Measurements from ENCODE around the gene FAM177A1.
"Not testable (repeated sequence)": the region's sequence is repeated elsewhere in the genome, so short reads cannot be mapped to it uniquely, and the experiment has no call there.

Gene FAM177A1

GRCh38 chr14:35046048-35046750, at the start of gene FAM177A1:
FAM177A1 (plus strand) TSS chr14:35046272; CDS start chr14:35046464, 192 bp downstream.
- DNase-seq, result peak; percentile 94 to 96

GRCh38 chr14:34997762-34998161, 48.3 kb upstream of the FAM177A1 start:
- DNase-seq, result no peak

- no peak for DNase-seq
Observed at GRCh38 chr14:34999500-34999899, 46.6 kb upstream of the FAM177A1 start.

GRCh38 chr14:35001621-35002020, 44.5 kb upstream of the FAM177A1 start:
- no peak for DNase-seq

- no peak for DNase-seq
Observed at GRCh38 chr14:35004839-35005238, 41.2 kb upstream of the FAM177A1 start.

GRCh38 chr14:35016568-35016967, 29.5 kb upstream of the FAM177A1 start:
- no peak for DNase-seq

GRCh38 chr14:35020713-35021112, 25.4 kb upstream of the FAM177A1 start:
- DNase-seq, result no peak

- no peak for DNase-seq
Observed at GRCh38 chr14:35028435-35028834, 17.6 kb upstream of the FAM177A1 start.

GRCh38 chr14:35032562-35032961, 13.5 kb upstream of the FAM177A1 start:
- no peak for DNase-seq

- no peak for DNase-seq
Observed at GRCh38 chr14:35034440-35034833, 11.6 kb upstream of the FAM177A1 start.

- DNase-seq, result not testable (repeated sequence)
Observed at GRCh38 chr14:35034944-35035554, 11.0 kb upstream of the FAM177A1 start.

GRCh38 chr14:35038312-35038711, 7.8 kb upstream of the FAM177A1 start:
- DNase-seq, result not testable (repeated sequence)

GRCh38 chr14:35042632-35043031, 3.4 kb upstream of the FAM177A1 start:
- no peak for DNase-seq

- DNase-seq, result no peak
Observed at GRCh38 chr14:35043046-35043445, 3.0 kb upstream of the FAM177A1 start.

GRCh38 chr14:35044939-35045797, 904 bp upstream of the FAM177A1 start:
- no peak for DNase-seq

- no peak for DNase-seq
Observed at GRCh38 chr14:35045798-35046047, 349 bp upstream of the FAM177A1 start.

GRCh38 chr14:35046751-35047536, 872 bp downstream of the FAM177A1 start:
- peak; percentile 16 to 57 for DNase-seq

- no peak for DNase-seq
Observed at GRCh38 chr14:35047976-35048513, 2.0 kb downstream of the FAM177A1 start.

GRCh38 chr14:35050652-35051051, 4.6 kb downstream of the FAM177A1 start:
- DNase-seq, result no peak

- no peak for DNase-seq
Observed at GRCh38 chr14:35051796-35052195, 5.7 kb downstream of the FAM177A1 start.

GRCh38 chr14:35052637-35053036, 6.6 kb downstream of the FAM177A1 start:
- no peak for DNase-seq

GRCh38 chr14:35061113-35061791, 15.2 kb downstream of the FAM177A1 start:
- not testable (repeated sequence) for DNase-seq

Data from SW 1271 (cell line).